ENCODE data around the gene MRGPRF. TPM values are rescaled to one million over a fixed set of nuclear protein-coding genes. Genes with fewer than 3 reads are reported as not detected.

MRGPRF gene
- total and polyA plus RNA-seq, 2 donors (not counting 1 experiment from before 2014, with no cell fraction given) = not detected

DNA sequence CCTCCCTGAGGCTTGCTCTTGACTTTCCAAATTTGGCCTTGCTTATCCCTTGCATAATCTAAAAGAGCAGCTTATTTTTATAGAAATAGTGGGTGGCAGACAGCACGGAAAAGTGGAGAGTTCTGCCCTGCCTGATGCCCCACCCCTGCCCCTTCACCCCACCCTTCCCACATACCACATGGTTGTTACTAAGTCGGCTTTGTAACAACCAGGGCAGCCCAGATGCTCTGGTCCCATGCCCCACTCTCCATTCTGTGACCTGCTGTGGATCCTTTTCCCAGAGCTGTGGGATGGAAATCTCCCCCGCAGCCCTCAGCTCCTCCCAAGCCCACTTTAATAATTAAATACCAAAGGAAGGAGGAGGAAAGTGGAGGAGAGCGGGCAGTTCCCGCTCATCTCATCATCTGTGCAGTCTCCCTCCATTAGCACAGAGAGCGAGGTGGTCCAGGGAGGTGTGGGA is 10.9 kb downstream of the MRGPRF start:
- Mint-ChIP-seq H3K27me3 (peaks cover 18% of the 10 kb centered on the region), H3K27ac (no peak overlapping the region), H3K4me1 (no peaks in the 10 kb centered on the region), H3K9me3 (ENCODE audit: insufficient read depth) (no peaks in the 10 kb centered on the region), H3K4me3 (no peak overlapping the region)
- H3K27me3 ChIP-seq (replicated peaks in 1 of 4; ENCODE audit: control extremely low read depth in 1 of 4, control insufficient read depth in 3 of 4, insufficient read depth in 4 of 4, low read length in 3 of 4) = peaks cover 0 to 9% (median 1%) of the 10 kb centered on the region in 4 experiments
- H3K36me3 ChIP-seq (replicated peaks in 1 of 2; ENCODE audit: control extremely low read depth in 1 of 2, control insufficient read depth in 1 of 2, extremely low read depth in 1 of 2, insufficient read depth in 2 of 2, low read length in 1 of 2) = no peaks in the 10 kb centered on the region
- no peak overlapping the region for H3K9ac ChIP-seq (ENCODE audit: low read length)
- no peak overlapping the region for H3K4me3 ChIP-seq (ENCODE audit: control extremely low read depth in 1 of 5, extremely low read depth in 1 of 5, insufficient read depth in 1 of 5, low read depth in 2 of 5, low read length in 4 of 5)
- H2AFZ ChIP-seq (ENCODE audit: insufficient read depth, low read depth, low read length, poor library complexity, severe bottlenecking) = no peak overlapping the region
- WGBS (ENCODE audit: insufficient coverage) = 100% methylated on average over 1 of the region's 6 CpGs
- POLR2A ChIA-PET = no interaction called here
- H3K27ac ChIP-seq (ENCODE audit: low read length in 2 of 2) = no peak overlapping the region
- intact Hi-C loops (cut with micrococcal nuclease) = no loop called here
- DNase-seq (no peak), ATAC-seq (ENCODE audit: low read depth) (no peak)
- no peak overlapping the region for H3K4me2 ChIP-seq (replicated peaks; ENCODE audit: low read depth, low read length, poor library complexity, severe bottlenecking)
- H3K9me3 ChIP-seq (ENCODE audit: control extremely low read depth in 1 of 3, control insufficient read depth in 2 of 3, insufficient read depth in 1 of 3, low read length in 2 of 3) = no peaks in the 10 kb centered on the region
- H3K4me1 ChIP-seq (ENCODE audit: control insufficient read depth in 2 of 2, insufficient read depth in 2 of 2, low read length in 2 of 2) = no peaks in the 10 kb centered on the region
- TF ChIP-seq, protein P1, sequence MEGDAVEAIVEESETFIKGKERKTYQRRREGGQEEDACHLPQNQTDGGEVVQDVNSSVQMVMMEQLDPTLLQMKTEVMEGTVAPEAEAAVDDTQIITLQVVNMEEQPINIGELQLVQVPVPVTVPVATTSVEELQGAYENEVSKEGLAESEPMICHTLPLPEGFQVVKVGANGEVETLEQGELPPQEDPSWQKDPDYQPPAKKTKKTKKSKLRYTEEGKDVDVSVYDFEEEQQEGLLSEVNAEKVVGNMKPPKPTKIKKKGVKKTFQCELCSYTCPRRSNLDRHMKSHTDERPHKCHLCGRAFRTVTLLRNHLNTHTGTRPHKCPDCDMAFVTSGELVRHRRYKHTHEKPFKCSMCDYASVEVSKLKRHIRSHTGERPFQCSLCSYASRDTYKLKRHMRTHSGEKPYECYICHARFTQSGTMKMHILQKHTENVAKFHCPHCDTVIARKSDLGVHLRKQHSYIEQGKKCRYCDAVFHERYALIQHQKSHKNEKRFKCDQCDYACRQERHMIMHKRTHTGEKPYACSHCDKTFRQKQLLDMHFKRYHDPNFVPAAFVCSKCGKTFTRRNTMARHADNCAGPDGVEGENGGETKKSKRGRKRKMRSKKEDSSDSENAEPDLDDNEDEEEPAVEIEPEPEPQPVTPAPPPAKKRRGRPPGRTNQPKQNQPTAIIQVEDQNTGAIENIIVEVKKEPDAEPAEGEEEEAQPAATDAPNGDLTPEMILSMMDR (IDR thresholded peaks at IDR 0.05) = no peak
- no peak for TF ChIP-seq EZH2 (IDR thresholded peaks at IDR 0.05; ENCODE audit: borderline replicate concordance, insufficient read depth, low read depth, low read length, poor library complexity, severe bottlenecking)
- H3K79me2 ChIP-seq (ENCODE audit: control insufficient read depth, insufficient read depth, low read length) = no peaks in the 10 kb centered on the region
- CTCF ChIA-PET = no interaction called here
- no peaks in the 10 kb centered on the region for H4K20me1 ChIP-seq (ENCODE audit: control insufficient read depth, insufficient read depth, low read length, poor library complexity, severe bottlenecking)

DNA sequence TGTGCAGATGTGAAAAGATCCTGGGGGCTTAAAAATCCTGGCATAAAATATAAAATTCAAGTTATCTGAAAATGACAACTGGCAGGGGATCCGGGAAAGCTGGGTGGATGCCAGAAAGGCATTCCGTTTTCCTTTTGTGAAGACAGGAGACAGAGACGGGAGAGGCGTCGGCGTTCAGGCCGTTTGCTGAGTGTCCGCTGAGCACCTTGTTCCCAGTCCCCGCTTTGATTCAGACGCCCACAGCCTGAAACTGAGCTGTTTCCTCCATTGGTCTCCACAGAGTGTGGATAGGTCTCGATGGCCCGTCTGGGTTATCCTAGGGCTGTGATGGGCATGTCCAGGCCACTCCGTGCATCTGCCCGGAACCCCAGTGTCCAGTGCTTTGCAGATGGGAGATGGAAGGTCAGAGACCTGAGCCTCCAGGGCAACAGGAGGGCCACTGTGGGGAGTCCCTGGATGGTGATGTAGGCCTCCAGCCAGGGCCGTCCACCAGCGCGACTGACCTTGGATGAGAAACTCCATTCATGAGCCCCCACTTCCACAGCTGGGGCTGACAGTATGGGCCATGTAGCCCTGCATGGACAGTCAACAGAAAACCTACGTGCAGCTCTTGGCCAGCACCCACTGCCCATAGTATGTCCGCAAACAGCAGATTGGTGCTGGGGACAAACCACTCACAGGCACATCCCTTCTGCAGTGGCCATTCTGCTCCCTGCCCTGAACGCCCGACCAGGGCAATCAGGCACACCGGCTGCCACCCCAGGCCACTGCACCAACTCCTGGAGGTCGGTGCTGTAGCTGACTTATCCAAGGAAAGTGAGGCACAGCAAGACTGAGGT is 11.6 kb downstream of the MRGPRF start:
- DNase-seq = no peak

More for the DNA sequence above, 11.6 kb downstream of the MRGPRF start:
- Mint-ChIP-seq H3K27ac (no peak overlapping the region), H3K4me3 (no peak overlapping the region), H3K4me1 (no peaks in the 10 kb centered on the region), H3K27me3 (peaks cover 18% of the 10 kb centered on the region), H3K9me3 (ENCODE audit: insufficient read depth) (no peaks in the 10 kb centered on the region)
- Histone ChIP-seq H3K4me3 (ENCODE audit: control extremely low read depth in 1 of 5, extremely low read depth in 1 of 5, insufficient read depth in 1 of 5, low read depth in 2 of 5, low read length in 4 of 5) (no peak overlapping the region), H3K79me2 (ENCODE audit: control insufficient read depth, insufficient read depth, low read length) (no peaks in the 10 kb centered on the region), H3K9me3 (ENCODE audit: control extremely low read depth in 1 of 3, control insufficient read depth in 2 of 3, insufficient read depth in 1 of 3, low read length in 2 of 3) (no peaks in the 10 kb centered on the region), H3K27ac (ENCODE audit: low read length in 2 of 2) (no peak overlapping the region), H2AFZ (ENCODE audit: insufficient read depth, low read depth, low read length, poor library complexity, severe bottlenecking) (no peak overlapping the region), H3K4me2 (replicated peaks; ENCODE audit: low read depth, low read length, poor library complexity, severe bottlenecking) (no peak overlapping the region), H3K36me3 (replicated peaks in 1 of 2; ENCODE audit: control extremely low read depth in 1 of 2, control insufficient read depth in 1 of 2, extremely low read depth in 1 of 2, insufficient read depth in 2 of 2, low read length in 1 of 2) (no peaks in the 10 kb centered on the region), H4K20me1 (ENCODE audit: control insufficient read depth, insufficient read depth, low read length, poor library complexity, severe bottlenecking) (no peaks in the 10 kb centered on the region), H3K4me1 (ENCODE audit: control insufficient read depth in 2 of 2, insufficient read depth in 2 of 2, low read length in 2 of 2) (no peaks in the 10 kb centered on the region), H3K9ac (ENCODE audit: low read length) (no peak overlapping the region), H3K27me3 (replicated peaks in 1 of 4; ENCODE audit: control extremely low read depth in 1 of 4, control insufficient read depth in 3 of 4, insufficient read depth in 4 of 4, low read length in 3 of 4) (peaks cover 0 to 14% (median 1%) of the 10 kb centered on the region in 4 experiments)
- no peak for TF ChIP-seq EZH2 (IDR thresholded peaks at IDR 0.05; ENCODE audit: borderline replicate concordance, insufficient read depth, low read depth, low read length, poor library complexity, severe bottlenecking)
- TF ChIP-seq, protein P1 (IDR thresholded peaks at IDR 0.05) = no peak
- intact Hi-C loops (cut with micrococcal nuclease) = no loop called here
- ATAC-seq (ENCODE audit: low read depth) = no peak
- ChIA-PET POLR2A (no interaction called here), CTCF (no interaction called here)
- WGBS (ENCODE audit: insufficient coverage) = 89% methylated on average over 23 of the region's 23 CpGs

All from B cell (primary cell).